GM23248 (cell line): ENCODE measurements around the gene ACSS1. TPM values are rescaled to one million over a fixed set of nuclear protein-coding genes. Genes with fewer than 3 reads are reported as not detected.

Experiments
- DNase-seq: peaks from one replicate; pipeline ENCODE4 v3.0.0-alpha.2; 2015
- H2AFZ ChIP-seq: fragments of 200-600 bp; sonication (generic); 2 replicates; pipeline ENCODE4 v1.6.1; 2016; ENCODE audit warnings: antibody characterized with exemption
- H3F3A ChIP-seq: fragments of 200-600 bp; sonication (generic); 2 replicates; pipeline ENCODE4 v1.6.1; 2016; ENCODE audit warnings: mild to moderate bottlenecking, antibody characterized with exemption, mixed run types; ENCODE audit not compliant: insufficient read depth
- H3K27ac ChIP-seq: fragments of 200-600 bp; sonication (generic); 2 replicates; pipeline ENCODE4 v1.5.1; 2016; ENCODE audit warnings: mild to moderate bottlenecking
- H3K27me3 ChIP-seq: fragments of 200-600 bp; sonication (generic); replicated peaks from 2 replicates; pipeline ENCODE4 v1.6.1; 2016; ENCODE audit warnings: mild to moderate bottlenecking; ENCODE audit not compliant: insufficient read depth
- H3K36me3 ChIP-seq: fragments of 200-600 bp; sonication (generic); 2 replicates; pipeline ENCODE4 v1.6.1; 2016; ENCODE audit warnings: low read depth, mild to moderate bottlenecking
- H3K4me1 ChIP-seq: fragments of 200-600 bp; sonication (generic); 2 replicates; pipeline ENCODE4 v1.6.1; 2016; ENCODE audit warnings: mild to moderate bottlenecking; ENCODE audit not compliant: insufficient read depth
- H3K4me2 ChIP-seq: fragments of 200-600 bp; sonication (generic); one replicate; pipeline ENCODE4 v1.6.1; 2016; ENCODE audit warnings: mild to moderate bottlenecking; ENCODE audit not compliant: unreplicated experiment
- H3K4me3 ChIP-seq: fragments of 200-600 bp; sonication (generic); 2 replicates; pipeline ENCODE4 v1.5.1; 2016; ENCODE audit warnings: mild to moderate bottlenecking
- H3K79me2 ChIP-seq: fragments of 200-600 bp; sonication (generic); 2 replicates; pipeline ENCODE4 v1.6.1; 2016; ENCODE audit warnings: mild to moderate bottlenecking; ENCODE audit not compliant: insufficient read depth
- H3K9ac ChIP-seq: fragments of 200-600 bp; sonication (generic); 2 replicates; pipeline ENCODE4 v1.6.1; 2016; ENCODE audit warnings: mild to moderate bottlenecking
- H3K9me2 ChIP-seq: fragments of 200-600 bp; sonication (generic); 2 replicates; pipeline ENCODE4 v1.6.1; 2016; ENCODE audit warnings: mixed run types, mild to moderate bottlenecking, moderate library complexity; ENCODE audit not compliant: insufficient read depth
- H3K9me3 ChIP-seq: fragments of 200-600 bp; sonication (generic); one replicate; pipeline ENCODE4 v1.6.1; 2017; ENCODE audit warnings: low read depth
- H4K20me1 ChIP-seq: fragments of 200-600 bp; sonication (generic); 2 replicates; pipeline ENCODE4 v1.6.0; 2016; ENCODE audit not compliant: insufficient read depth
- EZH2 ChIP-seq: fragments of 200-600 bp; sonication (generic); IDR thresholded peaks from 2 replicates; pipeline ENCODE4 v1.6.1; 2018; ENCODE audit warnings: antibody characterized with exemption, mild to moderate bottlenecking; ENCODE audit not compliant: insufficient read depth, poor library complexity, severe bottlenecking
- EZH2phosphoT487 ChIP-seq: fragments of 200-600 bp; sonication (generic); IDR thresholded peaks from 2 replicates; pipeline ENCODE4 v1.6.1; 2018; ENCODE audit warnings: antibody characterized with exemption, moderate library complexity, mild to moderate bottlenecking, low read depth; ENCODE audit not compliant: insufficient read depth
- WGBS, 2 experiments: methylation state at CpG; one replicate each; pipeline ENCODE4 v1.1.6; 2015 to 2017; ENCODE audit warnings: low lambda C conversion rate in 2 of 2, low coverage in 1 of 2; ENCODE audit errors: missing lambda C conversion rate in 2 of 2; 5-methylcytosine and 5-hydroxymethylcytosine counted together
- in situ Hi-C: fragments of 300-500 bp; cut with MboI; formaldehyde crosslinking; loops from 2 replicates; pipeline ENCODE4 v1.15.0; 2020
- polyA plus RNA-seq: library from polyadenylated mRNA; unstranded; fragments of >200 nt; fragmentation: Nextera tagmentation; extraction: Ambion mirVana; gene quantifications from 2 replicates; pipeline ENCODE4 v1.2.1, GENCODE V29; 2016
- total RNA-seq: library from RNA; depleted of rRNA; stranded (reverse); fragments of >200 nt; shearing (Covaris generic); gene quantifications from 2 replicates; pipeline ENCODE4 v1.2.3, GENCODE V29; 2014

Gene ACSS1
- total and polyA plus RNA-seq, 2 experiments from 2014 or later, result 0.94 to 1.1 TPM

- TF ChIP-seq EZH2, result no peak
- Histone ChIP-seq H3K27ac (no peak overlapping the region), H3K4me1 (peaks cover 11% of the 10 kb centered on the region), H3F3A (peaks cover 8% of the 10 kb centered on the region; the same call in 1 of the 2 replicates), H3K79me2 (no peaks in the 10 kb centered on the region), H3K4me3 (no peak overlapping the region), H3K9me3 (no peaks in the 10 kb centered on the region), H3K36me3 (no peaks in the 10 kb centered on the region), H4K20me1 (no peaks in the 10 kb centered on the region), H3K27me3 (no peaks in the 10 kb centered on the region), H3K9ac (no peak overlapping the region), H2AFZ (no peak overlapping the region), H3K4me2 (no peak overlapping the region), H3K9me2 (no peaks in the 10 kb centered on the region)
- no peak for DNase-seq
- WGBS, 2 experiments, result 88 to 89% methylated on average over 14 of the region's 14 CpGs
- in situ Hi-C loops, result no loop called here
Observed at GRCh38 chr20:25044660-25045342, 13.1 kb downstream of the ACSS1 start.

- Histone ChIP-seq H3K9me3 (no peaks in the 10 kb centered on the region), H2AFZ (no peak overlapping the region), H3K9ac (no peak overlapping the region), H4K20me1 (no peaks in the 10 kb centered on the region), H3K9me2 (no peaks in the 10 kb centered on the region), H3K4me1 (peaks cover 17% of the 10 kb centered on the region), H3K27me3 (no peaks in the 10 kb centered on the region), H3F3A (peaks cover 13% of the 10 kb centered on the region; the same call in 1 of the 2 replicates), H3K36me3 (no peaks in the 10 kb centered on the region), H3K79me2 (no peaks in the 10 kb centered on the region), H3K4me3 (no peak overlapping the region), H3K27ac (no peak overlapping the region), H3K4me2 (no peak overlapping the region)
- WGBS, 2 experiments, result 94 to 96% methylated on average over 5 of the region's 5 CpGs
- no peak for DNase-seq
- in situ Hi-C loops, result no loop called here
- TF ChIP-seq EZH2phosphoT487, result no peak
Observed at GRCh38 chr20:25044261-25044560, 13.7 kb downstream of the ACSS1 start.

- H4K20me1 ChIP-seq, result no peaks in the 10 kb centered on the region
- WGBS, 2 experiments, result 90 to 93% methylated on average over 9 of the region's 9 CpGs
Observed at GRCh38 chr20:25043499-25044260, 14.3 kb downstream of the ACSS1 start.

GRCh38 chr20:25042531-25043498 is 15.1 kb downstream of the ACSS1 start:
- no peaks in the 10 kb centered on the region for H3K9me2 ChIP-seq
- H3K36me3 ChIP-seq, result no peaks in the 10 kb centered on the region
- H3K27ac ChIP-seq, result no peak overlapping the region
- H3K79me2 ChIP-seq, result no peaks in the 10 kb centered on the region
- no peak overlapping the region for H3K9ac ChIP-seq
- in situ Hi-C loops, result no loop called here
- no peak for DNase-seq
- H3K27me3 ChIP-seq, result no peaks in the 10 kb centered on the region
- no peak overlapping the region for H3K4me2 ChIP-seq
- no peaks in the 10 kb centered on the region for H3K9me3 ChIP-seq
- no peak overlapping the region for H3K4me3 ChIP-seq
- peaks cover 20% of the 10 kb centered on the region for H3K4me1 ChIP-seq
- no peak overlapping the region for H2AFZ ChIP-seq
- 87 to 92% methylated on average over 14 of the region's 14 CpGs for WGBS, 2 experiments
- TF ChIP-seq EZH2phosphoT487, result no peak
- TF ChIP-seq EZH2, result no peak
- H3F3A ChIP-seq, result peaks cover 18% of the 10 kb centered on the region; the same call in 1 of the 2 replicates
- no peaks in the 10 kb centered on the region for H4K20me1 ChIP-seq

More at GRCh38 chr20:25043499-25044260, 14.3 kb downstream of the ACSS1 start:
- no peak overlapping the region for H2AFZ ChIP-seq
- no peaks in the 10 kb centered on the region for H3K27me3 ChIP-seq
- H3K9ac ChIP-seq, result no peak overlapping the region
- H3K4me2 ChIP-seq, result no peak overlapping the region
- H3K27ac ChIP-seq, result no peak overlapping the region
- H3K79me2 ChIP-seq, result no peaks in the 10 kb centered on the region
- H3K9me2 ChIP-seq, result no peaks in the 10 kb centered on the region
- H3F3A ChIP-seq, result peaks cover 18% of the 10 kb centered on the region; the same call in 1 of the 2 replicates
- DNase-seq, result no peak
- H3K36me3 ChIP-seq, result no peaks in the 10 kb centered on the region
- in situ Hi-C loops, result no loop called here
- H3K4me3 ChIP-seq, result no peak overlapping the region
- no peaks in the 10 kb centered on the region for H3K9me3 ChIP-seq
- peaks cover 20% of the 10 kb centered on the region for H3K4me1 ChIP-seq
- TF ChIP-seq EZH2phosphoT487 (no peak), EZH2 (no peak)
